ENCODE measurements around the gene WBP2.

- TF ChIP-seq CTCF (tag by site-specific recombination; IDR thresholded peaks at IDR 0.05) (no peak), MEIS1 (CRISPR knock-in tag; IDR thresholded peaks at IDR 0.05; ENCODE audit: borderline replicate concordance) (no peak), GLI4 (tag by site-specific recombination; IDR thresholded peaks at IDR 0.05) (no peak), EGR2 (tag by site-specific recombination; IDR thresholded peaks at IDR 0.05; ENCODE audit: low read depth) (no peak), ZBTB7A (tag by site-specific recombination; IDR thresholded peaks at IDR 0.05; ENCODE audit: low read depth) (no peak)
- TF ChIP-seq, protein P1, sequence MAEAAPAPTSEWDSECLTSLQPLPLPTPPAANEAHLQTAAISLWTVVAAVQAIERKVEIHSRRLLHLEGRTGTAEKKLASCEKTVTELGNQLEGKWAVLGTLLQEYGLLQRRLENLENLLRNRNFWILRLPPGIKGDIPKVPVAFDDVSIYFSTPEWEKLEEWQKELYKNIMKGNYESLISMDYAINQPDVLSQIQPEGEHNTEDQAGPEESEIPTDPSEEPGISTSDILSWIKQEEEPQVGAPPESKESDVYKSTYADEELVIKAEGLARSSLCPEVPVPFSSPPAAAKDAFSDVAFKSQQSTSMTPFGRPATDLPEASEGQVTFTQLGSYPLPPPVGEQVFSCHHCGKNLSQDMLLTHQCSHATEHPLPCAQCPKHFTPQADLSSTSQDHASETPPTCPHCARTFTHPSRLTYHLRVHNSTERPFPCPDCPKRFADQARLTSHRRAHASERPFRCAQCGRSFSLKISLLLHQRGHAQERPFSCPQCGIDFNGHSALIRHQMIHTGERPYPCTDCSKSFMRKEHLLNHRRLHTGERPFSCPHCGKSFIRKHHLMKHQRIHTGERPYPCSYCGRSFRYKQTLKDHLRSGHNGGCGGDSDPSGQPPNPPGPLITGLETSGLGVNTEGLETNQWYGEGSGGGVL (tag by site-specific recombination; IDR thresholded peaks at IDR 0.05) = no peak
- TF ChIP-seq, protein P2, sequence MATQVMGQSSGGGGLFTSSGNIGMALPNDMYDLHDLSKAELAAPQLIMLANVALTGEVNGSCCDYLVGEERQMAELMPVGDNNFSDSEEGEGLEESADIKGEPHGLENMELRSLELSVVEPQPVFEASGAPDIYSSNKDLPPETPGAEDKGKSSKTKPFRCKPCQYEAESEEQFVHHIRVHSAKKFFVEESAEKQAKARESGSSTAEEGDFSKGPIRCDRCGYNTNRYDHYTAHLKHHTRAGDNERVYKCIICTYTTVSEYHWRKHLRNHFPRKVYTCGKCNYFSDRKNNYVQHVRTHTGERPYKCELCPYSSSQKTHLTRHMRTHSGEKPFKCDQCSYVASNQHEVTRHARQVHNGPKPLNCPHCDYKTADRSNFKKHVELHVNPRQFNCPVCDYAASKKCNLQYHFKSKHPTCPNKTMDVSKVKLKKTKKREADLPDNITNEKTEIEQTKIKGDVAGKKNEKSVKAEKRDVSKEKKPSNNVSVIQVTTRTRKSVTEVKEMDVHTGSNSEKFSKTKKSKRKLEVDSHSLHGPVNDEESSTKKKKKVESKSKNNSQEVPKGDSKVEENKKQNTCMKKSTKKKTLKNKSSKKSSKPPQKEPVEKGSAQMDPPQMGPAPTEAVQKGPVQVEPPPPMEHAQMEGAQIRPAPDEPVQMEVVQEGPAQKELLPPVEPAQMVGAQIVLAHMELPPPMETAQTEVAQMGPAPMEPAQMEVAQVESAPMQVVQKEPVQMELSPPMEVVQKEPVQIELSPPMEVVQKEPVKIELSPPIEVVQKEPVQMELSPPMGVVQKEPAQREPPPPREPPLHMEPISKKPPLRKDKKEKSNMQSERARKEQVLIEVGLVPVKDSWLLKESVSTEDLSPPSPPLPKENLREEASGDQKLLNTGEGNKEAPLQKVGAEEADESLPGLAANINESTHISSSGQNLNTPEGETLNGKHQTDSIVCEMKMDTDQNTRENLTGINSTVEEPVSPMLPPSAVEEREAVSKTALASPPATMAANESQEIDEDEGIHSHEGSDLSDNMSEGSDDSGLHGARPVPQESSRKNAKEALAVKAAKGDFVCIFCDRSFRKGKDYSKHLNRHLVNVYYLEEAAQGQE (tag by site-specific recombination; IDR thresholded peaks at IDR 0.05) = no peak
Measured at GRCh38 chr17:75825149-75825552, 30.0 kb downstream of the WBP2 start.

Measured in HEK293 (cell line).